Astrocyte (in vitro differentiated cells and primary cell): ENCODE measurements around the gene RTP3.

Source experiments
- CTCF ChIP-seq: IDR thresholded peaks from 2 replicates; pipeline ENCODE4 v1.5.1; 2011; ENCODE audit warnings: low read depth, mild to moderate bottlenecking, inconsistent platforms, low read length, moderate library complexity; ENCODE audit not compliant: insufficient read depth
- EZH2 ChIP-seq: IDR thresholded peaks from 2 replicates; pipeline ENCODE4 v1.6.1; 2012; ENCODE audit warnings: mild to moderate bottlenecking, low read length, inconsistent platforms; ENCODE audit not compliant: insufficient read depth

GRCh38 chr3:46509661-46510187, 11.9 kb downstream of the RTP3 start:
- no peak for TF ChIP-seq CTCF
- TF ChIP-seq EZH2 = no peak
